Measurements from ENCODE around the gene GLI3. TPM values are rescaled to one million over a fixed set of nuclear protein-coding genes. Genes with fewer than 3 reads are reported as not detected.

Gene GLI3
- polyA plus RNA-seq, 1 of the 3 experiments (the other 2 are of a cell fraction), result 0.08 TPM

DNA sequence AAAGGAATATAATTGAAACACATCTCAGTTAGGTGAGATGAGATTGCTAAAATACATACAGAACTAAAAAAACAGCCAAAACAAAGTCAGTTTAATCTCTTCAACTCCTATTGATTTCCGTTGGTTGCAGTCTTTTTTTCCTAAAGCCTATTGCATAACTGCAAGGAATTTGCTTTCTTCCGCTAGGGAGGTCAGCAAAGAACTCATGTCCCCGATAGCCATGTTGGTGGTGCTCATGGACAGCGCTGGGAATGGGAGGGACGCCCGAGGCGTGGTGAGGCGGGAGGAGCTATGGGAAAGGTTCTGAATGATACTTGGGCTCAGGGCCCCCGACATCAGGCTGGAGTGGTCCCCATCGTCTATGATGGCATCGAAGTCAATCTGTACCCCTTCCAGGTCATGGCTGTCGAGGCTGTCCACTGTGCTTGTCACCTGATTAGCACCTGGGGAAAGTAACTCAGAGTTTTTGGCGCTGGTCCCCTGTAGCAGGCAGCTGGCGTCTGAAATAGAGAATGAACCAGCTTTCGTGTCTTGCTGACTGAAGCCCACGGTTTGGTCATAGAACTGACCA, 272.7 kb downstream of the GLI3 start:
- Histone ChIP-seq H3F3A (replicated peaks; ENCODE audit: insufficient read depth) (no peaks in the 10 kb centered on the region), H3K4me2 (no peak overlapping the region), H3K36me3 (replicated peaks in 1 of 2; ENCODE audit: control insufficient read depth in 1 of 2, insufficient read depth in 2 of 2, low read length in 1 of 2) (no peaks in the 10 kb centered on the region), H3K4me3 (ENCODE audit: low read depth in 2 of 2, low read length in 1 of 2) (no peak overlapping the region), H4K20me1 (ENCODE audit: insufficient read depth) (no peaks in the 10 kb centered on the region), H3K9me3 (no peaks in the 10 kb centered on the region), H3K79me2 (ENCODE audit: insufficient read depth) (no peaks in the 10 kb centered on the region), H3K9ac (no peak overlapping the region), H3K27me3 (ENCODE audit: insufficient read depth) (peaks cover 43% of the 10 kb centered on the region; the same call in 1 of the 2 replicates), H2AFZ (ENCODE audit: low read depth) (0 out of 2 replicates have a peak overlapping the region, but pooled peaks have one; percentile 0), H3K4me1 (ENCODE audit: control insufficient read depth in 1 of 2, insufficient read depth in 2 of 2, low read depth in 1 of 2, low read length in 1 of 2) (no peaks in the 10 kb centered on the region), H3K9me2 (no peaks in the 10 kb centered on the region), H3K27ac (ENCODE audit: low read depth in 2 of 2, low read length in 1 of 2) (no peak overlapping the region)
- DNase-seq, result no peak
- CTCF ChIA-PET, result interaction anchor here (1.0 to 6.5 kb wide), 4 partner anchors 9 to 22 kb away, joined by 4 to 51 read pairs (median 26); no protein-coding TSS in a partner anchor
- TF ChIP-seq CHD2 (IDR thresholded peaks at IDR 0.05; ENCODE audit: low read length, partially characterized antibody), result no peak
- no peak for TF ChIP-seq TCF12 (IDR thresholded peaks at IDR 0.05)
- TF ChIP-seq, protein P1, sequence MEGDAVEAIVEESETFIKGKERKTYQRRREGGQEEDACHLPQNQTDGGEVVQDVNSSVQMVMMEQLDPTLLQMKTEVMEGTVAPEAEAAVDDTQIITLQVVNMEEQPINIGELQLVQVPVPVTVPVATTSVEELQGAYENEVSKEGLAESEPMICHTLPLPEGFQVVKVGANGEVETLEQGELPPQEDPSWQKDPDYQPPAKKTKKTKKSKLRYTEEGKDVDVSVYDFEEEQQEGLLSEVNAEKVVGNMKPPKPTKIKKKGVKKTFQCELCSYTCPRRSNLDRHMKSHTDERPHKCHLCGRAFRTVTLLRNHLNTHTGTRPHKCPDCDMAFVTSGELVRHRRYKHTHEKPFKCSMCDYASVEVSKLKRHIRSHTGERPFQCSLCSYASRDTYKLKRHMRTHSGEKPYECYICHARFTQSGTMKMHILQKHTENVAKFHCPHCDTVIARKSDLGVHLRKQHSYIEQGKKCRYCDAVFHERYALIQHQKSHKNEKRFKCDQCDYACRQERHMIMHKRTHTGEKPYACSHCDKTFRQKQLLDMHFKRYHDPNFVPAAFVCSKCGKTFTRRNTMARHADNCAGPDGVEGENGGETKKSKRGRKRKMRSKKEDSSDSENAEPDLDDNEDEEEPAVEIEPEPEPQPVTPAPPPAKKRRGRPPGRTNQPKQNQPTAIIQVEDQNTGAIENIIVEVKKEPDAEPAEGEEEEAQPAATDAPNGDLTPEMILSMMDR (IDR thresholded peaks at IDR 0.05), result no peak
- TF ChIP-seq, protein P2, sequence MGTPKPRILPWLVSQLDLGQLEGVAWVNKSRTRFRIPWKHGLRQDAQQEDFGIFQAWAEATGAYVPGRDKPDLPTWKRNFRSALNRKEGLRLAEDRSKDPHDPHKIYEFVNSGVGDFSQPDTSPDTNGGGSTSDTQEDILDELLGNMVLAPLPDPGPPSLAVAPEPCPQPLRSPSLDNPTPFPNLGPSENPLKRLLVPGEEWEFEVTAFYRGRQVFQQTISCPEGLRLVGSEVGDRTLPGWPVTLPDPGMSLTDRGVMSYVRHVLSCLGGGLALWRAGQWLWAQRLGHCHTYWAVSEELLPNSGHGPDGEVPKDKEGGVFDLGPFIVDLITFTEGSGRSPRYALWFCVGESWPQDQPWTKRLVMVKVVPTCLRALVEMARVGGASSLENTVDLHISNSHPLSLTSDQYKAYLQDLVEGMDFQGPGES (IDR thresholded peaks at IDR 0.05; ENCODE audit: low read depth, low read length), result no peak
- TF ChIP-seq FOXM1 (IDR thresholded peaks at IDR 0.05; ENCODE audit: low read depth), result no peak
- TF ChIP-seq POLR2AphosphoS5 (IDR thresholded peaks at IDR 0.05; ENCODE audit: low read depth, low read length), result no peak
- TF ChIP-seq, protein P3, sequence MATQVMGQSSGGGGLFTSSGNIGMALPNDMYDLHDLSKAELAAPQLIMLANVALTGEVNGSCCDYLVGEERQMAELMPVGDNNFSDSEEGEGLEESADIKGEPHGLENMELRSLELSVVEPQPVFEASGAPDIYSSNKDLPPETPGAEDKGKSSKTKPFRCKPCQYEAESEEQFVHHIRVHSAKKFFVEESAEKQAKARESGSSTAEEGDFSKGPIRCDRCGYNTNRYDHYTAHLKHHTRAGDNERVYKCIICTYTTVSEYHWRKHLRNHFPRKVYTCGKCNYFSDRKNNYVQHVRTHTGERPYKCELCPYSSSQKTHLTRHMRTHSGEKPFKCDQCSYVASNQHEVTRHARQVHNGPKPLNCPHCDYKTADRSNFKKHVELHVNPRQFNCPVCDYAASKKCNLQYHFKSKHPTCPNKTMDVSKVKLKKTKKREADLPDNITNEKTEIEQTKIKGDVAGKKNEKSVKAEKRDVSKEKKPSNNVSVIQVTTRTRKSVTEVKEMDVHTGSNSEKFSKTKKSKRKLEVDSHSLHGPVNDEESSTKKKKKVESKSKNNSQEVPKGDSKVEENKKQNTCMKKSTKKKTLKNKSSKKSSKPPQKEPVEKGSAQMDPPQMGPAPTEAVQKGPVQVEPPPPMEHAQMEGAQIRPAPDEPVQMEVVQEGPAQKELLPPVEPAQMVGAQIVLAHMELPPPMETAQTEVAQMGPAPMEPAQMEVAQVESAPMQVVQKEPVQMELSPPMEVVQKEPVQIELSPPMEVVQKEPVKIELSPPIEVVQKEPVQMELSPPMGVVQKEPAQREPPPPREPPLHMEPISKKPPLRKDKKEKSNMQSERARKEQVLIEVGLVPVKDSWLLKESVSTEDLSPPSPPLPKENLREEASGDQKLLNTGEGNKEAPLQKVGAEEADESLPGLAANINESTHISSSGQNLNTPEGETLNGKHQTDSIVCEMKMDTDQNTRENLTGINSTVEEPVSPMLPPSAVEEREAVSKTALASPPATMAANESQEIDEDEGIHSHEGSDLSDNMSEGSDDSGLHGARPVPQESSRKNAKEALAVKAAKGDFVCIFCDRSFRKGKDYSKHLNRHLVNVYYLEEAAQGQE (IDR thresholded peaks at IDR 0.05; ENCODE audit: low read depth, low read length), result peak; percentile 84
- POLR2A ChIA-PET, result no interaction called here
- WGBS (ENCODE audit: low lambda C conversion rate), result 26% methylated on average over 15 of the region's 16 CpGs

DNA sequence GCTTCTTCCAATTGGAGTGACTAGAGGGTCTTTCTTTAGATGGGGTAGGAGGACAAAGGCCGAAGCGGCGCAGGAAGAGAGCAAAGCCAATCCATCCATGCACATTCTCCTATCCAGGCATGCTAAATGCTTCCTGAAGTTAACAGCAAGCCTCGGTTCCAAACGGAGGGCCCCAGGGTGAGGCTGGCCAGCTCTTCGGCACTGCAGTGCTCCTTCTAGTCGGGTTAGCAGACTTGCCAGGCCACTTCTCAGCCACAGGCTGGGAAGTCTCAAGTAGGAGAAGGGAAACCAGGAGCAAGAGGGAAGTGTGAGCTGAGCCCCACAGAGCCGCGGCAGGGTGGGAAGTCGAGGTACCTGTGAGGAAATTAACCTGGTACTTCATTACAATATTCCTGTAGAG, 280.3 kb downstream of the GLI3 start:
- H3K9me3 ChIP-seq, result no peaks in the 10 kb centered on the region
- H3F3A ChIP-seq (replicated peaks; ENCODE audit: insufficient read depth), result peaks cover 5% of the 10 kb centered on the region
- no peak for DNase-seq
- peaks cover 13% of the 10 kb centered on the region; the same call in 1 of the 2 replicates for H3K27me3 ChIP-seq (ENCODE audit: insufficient read depth)
- H3K9me2 ChIP-seq, result no peaks in the 10 kb centered on the region
- CTCF ChIA-PET, result interaction anchor here (0.5 to 8.8 kb wide), 4 partner anchors 11 to 1233 kb away, joined by 3 to 83 read pairs (median 10); no protein-coding TSS in a partner anchor
- H2AFZ ChIP-seq (ENCODE audit: low read depth), result peak overlapping the region; percentile 7; the same call in 1 of the 2 replicates
- 50% methylated on average over 10 of the region's 10 CpGs for WGBS (ENCODE audit: low lambda C conversion rate)
- POLR2A ChIA-PET, result no interaction called here
- H3K4me1 ChIP-seq (ENCODE audit: control insufficient read depth in 1 of 2, insufficient read depth in 2 of 2, low read depth in 1 of 2, low read length in 1 of 2), result peaks cover 0 to 21% of the 10 kb centered on the region in 2 experiments
- TF ChIP-seq EZH2phosphoT487 (IDR thresholded peaks at IDR 0.05; ENCODE audit: borderline replicate concordance, low read depth) (no peak), SMC3 (IDR thresholded peaks at IDR 0.05; ENCODE audit: low read depth, low read length) (no peak)
- TF ChIP-seq, protein P1 (IDR thresholded peaks at IDR 0.05), result no peak
- peak overlapping the region; percentile 70 for H3K4me2 ChIP-seq
- H4K20me1 ChIP-seq (ENCODE audit: insufficient read depth), result no peaks in the 10 kb centered on the region
- H3K36me3 ChIP-seq (replicated peaks in 1 of 2; ENCODE audit: control insufficient read depth in 1 of 2, insufficient read depth in 2 of 2, low read length in 1 of 2), result no peaks in the 10 kb centered on the region
- no peak overlapping the region for H3K9ac ChIP-seq
- peak overlapping the region in 1 of 2 experiments; percentile 50; a peak in 1 of 4 replicates for H3K27ac ChIP-seq (ENCODE audit: low read depth in 2 of 2, low read length in 1 of 2)
- H3K4me3 ChIP-seq (ENCODE audit: low read depth in 2 of 2, low read length in 1 of 2), result no peak overlapping the region
- H3K79me2 ChIP-seq (ENCODE audit: insufficient read depth), result no peaks in the 10 kb centered on the region

All from SK-N-SH (cell line).